K562 (cell line): ENCODE measurements around the gene HNRNPK. TPM values are rescaled to one million over a fixed set of nuclear protein-coding genes. Genes with fewer than 3 reads are reported as not detected.

Experiments
- ATAC-seq: fragments of 200-7000 bp; cut with Tn5 transposase; 3 replicates; pipeline ENCODE4 v1.9.1; 2020; ENCODE audit warnings: moderate library complexity
- BruUV-seq: library from RNA; stranded (reverse); fragments of 400-500 nt; replicated peaks from 2 replicates; lab custom pipeline; 2021; lab: Mats Ljungman, UMichigan
- CTCF ChIA-PET: fragments of 300-600 bp; formaldehyde crosslinking; extraction: SDS; loops from one replicate; lab custom pipeline; 2021; ENCODE audit warnings: low intra/inter-chr PET ratio; lab: Yijun Ruan, JAX
- POLR2A ChIA-PET: fragments of 300-600, 350-650 bp; sonication (Branson Sonifier 250); formaldehyde crosslinking; extraction: SDS; loops from one replicate; lab custom pipeline; 2021; ENCODE audit warnings: antibody characterized with exemption, inconsistent platforms; lab: Yijun Ruan, JAX
- DNase-seq, 4 experiments: peaks; one replicate each; pipeline versions ENCODE4 v3.0.0 to v3.0.0-alpha.2; 2011 to 2018; ENCODE audit warnings: low spot score in 3 of 4, mixed read lengths in 3 of 4; ENCODE audit errors: extremely low read depth in 1 of 4
- FAIRE-seq: peaks from 2 replicates; lab custom pipeline; 2011; peaks lifted over from hg19 to GRCh38; lab: Jason Lieb, UNC
- H2AFZ ChIP-seq: 2 replicates; pipeline ENCODE4 v1.6.0; 2011; ENCODE audit warnings: low read depth, low read length, control low read depth, inconsistent platforms
- H3K27ac ChIP-seq: fragments of 200-600 bp; 3 replicates; pipeline ENCODE4 v1.8.0; 2011; ENCODE audit warnings: low read depth, mild to moderate bottlenecking, control low read depth, inconsistent platforms, low read length, moderate library complexity, mixed read lengths; ENCODE audit errors: extremely low read depth
- H3K27me3 ChIP-seq, 2 experiments: fragments of 300-600 bp in 1 of 2; 2 replicates in 1 of 2; 3 replicates in 1 of 2; pipeline versions ENCODE4 v1.6.0 to v1.8.0; 2011; ENCODE audit warnings: inconsistent platforms in 2 of 2, low read length in 2 of 2, mild to moderate bottlenecking in 1 of 2, mixed read lengths in 1 of 2, moderate library complexity in 1 of 2; ENCODE audit not compliant: control insufficient read depth in 2 of 2, insufficient read depth in 2 of 2
- H3K36me3 ChIP-seq: fragments of 300-600 bp; 3 replicates; pipeline ENCODE4 v1.8.0; 2011; ENCODE audit warnings: mild to moderate bottlenecking, low read length, inconsistent platforms; ENCODE audit not compliant: control insufficient read depth, insufficient read depth
- H3K4me1 ChIP-seq, 2 experiments: fragments of 200-600 bp in 1 of 2; replicated peaks in 1 of 2; 2 replicates in 1 of 2; 3 replicates in 1 of 2; pipeline versions ENCODE4 v1.5.1 to v1.8.0; 2011; ENCODE audit warnings: inconsistent platforms in 2 of 2, low read length in 2 of 2, mild to moderate bottlenecking in 1 of 2, mixed read lengths in 1 of 2, moderate library complexity in 1 of 2; ENCODE audit not compliant: control insufficient read depth in 2 of 2, insufficient read depth in 2 of 2
- H3K4me2 ChIP-seq: 2 replicates; pipeline ENCODE4 v1.6.1; 2011; ENCODE audit warnings: low read length, control low read depth, inconsistent platforms, mixed read lengths; ENCODE audit not compliant: insufficient read depth
- H3K4me3 ChIP-seq: fragments of 200-600 bp; sonication (generic), shearing (Covaris generic); 2 replicates; pipeline ENCODE4 v1.5.1; 2016; ENCODE audit warnings: control low read depth, inconsistent platforms
- H3K79me2 ChIP-seq: fragments of 200-600 bp; 3 replicates; pipeline ENCODE4 v1.8.0; 2011; ENCODE audit warnings: low read length, inconsistent platforms; ENCODE audit not compliant: control insufficient read depth, insufficient read depth
- H3K9ac ChIP-seq, 2 experiments: 2 replicates each; pipeline versions ENCODE4 v1.6.0 to v1.6.1; 2011; ENCODE audit warnings: low read depth in 2 of 2, low read length in 2 of 2, control low read depth in 1 of 2, inconsistent platforms in 1 of 2, mild to moderate bottlenecking in 1 of 2, mixed read lengths in 1 of 2; ENCODE audit not compliant: insufficient read depth in 1 of 2
- H3K9me1 ChIP-seq: one replicate; pipeline ENCODE4 v1.6.0; 2011; ENCODE audit warnings: inconsistent platforms, mild to moderate bottlenecking, low read length, moderate library complexity; ENCODE audit not compliant: control insufficient read depth, insufficient read depth
- H3K9me3 ChIP-seq: replicated peaks from 2 replicates; pipeline ENCODE4 v1.5.1; 2011; ENCODE audit warnings: low read depth, low read length, inconsistent platforms; ENCODE audit not compliant: control insufficient read depth, insufficient read depth
- H4K20me1 ChIP-seq: replicated peaks from 2 replicates; pipeline ENCODE4 v1.6.1; 2011; ENCODE audit warnings: low read length, inconsistent platforms, mixed read lengths; ENCODE audit not compliant: control insufficient read depth, insufficient read depth
- CEBPB ChIP-seq: fragments of 450-650 bp; IDR thresholded peaks from 2 replicates; pipeline ENCODE4 v1.6.1; 2016; ENCODE audit warnings: missing genetic modification characterization, missing compliant biosample characterization
- ESRRB ChIP-seq: fragments of 250-450 bp; sonication (Bioruptor Pico); IDR thresholded peaks from 2 replicates; pipeline ENCODE4 v1.5.0; 2020; ENCODE audit warnings: mild to moderate bottlenecking, moderate library complexity, borderline replicate concordance
- FOSL1 ChIP-seq: fragments of 200-800 bp; sonication (Bioruptor generic); conservative IDR thresholded peaks from 2 replicates; pipeline ENCODE4 v1.6.1; 2016; ENCODE audit warnings: missing genetic modification characterization, missing compliant biosample characterization
- HDGF ChIP-seq: fragments of 450-650 bp; IDR thresholded peaks from 2 replicates; pipeline ENCODE4 v1.6.1; 2016
- L3MBTL2 ChIP-seq: fragments of 450-650 bp; IDR thresholded peaks from 2 replicates; pipeline ENCODE4 v1.6.1; 2016; ENCODE audit warnings: mild to moderate bottlenecking, moderate library complexity
- NELFE ChIP-seq: IDR thresholded peaks from 2 replicates; pipeline ENCODE4 v1.6.1; 2011; ENCODE audit warnings: mild to moderate bottlenecking; ENCODE audit not compliant: insufficient read depth, insufficient read length
- PKNOX1 ChIP-seq: fragments of 450-650 bp; IDR thresholded peaks from 2 replicates; pipeline ENCODE4 v1.6.1; 2016
- SETDB1 ChIP-seq: IDR thresholded peaks from one replicate; pipeline ENCODE4 v1.6.1; 2012; ENCODE audit warnings: low read length, control low read depth, inconsistent platforms
- SMAD3 ChIP-seq: fragments of 450-650 bp; formaldehyde crosslinking; conservative IDR thresholded peaks from 2 replicates; pipeline ENCODE4 v1.4.0; 2020; ENCODE audit warnings: mild to moderate bottlenecking
- SREBF1 ChIP-seq: fragments of 150-350 bp; IDR thresholded peaks from 2 replicates; pipeline ENCODE4 v1.6.1; 2014; ENCODE audit warnings: antibody characterized with exemption, low read depth, low read length, borderline replicate concordance
- THRAP3 ChIP-seq: fragments of 450-650 bp; IDR thresholded peaks from 2 replicates; pipeline ENCODE4 v1.6.1; 2016; ENCODE audit warnings: mild to moderate bottlenecking, inconsistent platforms, borderline replicate concordance
- ZKSCAN1 ChIP-seq: fragments of 150-350 bp; IDR thresholded peaks from 2 replicates; pipeline ENCODE4 v1.6.1; 2016; ENCODE audit warnings: low read depth, low read length
- ZNF121 ChIP-seq: sonication (generic); formaldehyde crosslinking; conservative IDR thresholded peaks from 2 replicates; pipeline ENCODE4 v1.8.0; 2022; ENCODE audit warnings: missing genetic modification reagents
- ZNF639 ChIP-seq, 2 experiments: fragments of 200-800 bp in 1 of 2; sonication (Bioruptor generic) in 1 of 2; sonication (generic) in 1 of 2; formaldehyde crosslinking in 1 of 2; IDR thresholded peaks in 1 of 2; conservative IDR thresholded peaks in 1 of 2; 2 replicates each; pipeline versions ENCODE4 v1.5.0 to v1.6.1; 2016 to 2020; ENCODE audit warnings: missing compliant biosample characterization in 1 of 2, missing genetic modification characterization in 1 of 2, missing genetic modification reagents in 1 of 2
- WGBS: fragments of 100-300 bp; shearing (Covaris generic); methylation state at CpG from one replicate; pipeline ENCODE4 v1.1.6; 2016; ENCODE audit warnings: low coverage, mixed read lengths; ENCODE audit not compliant: insufficient coverage; ENCODE audit errors: missing lambda C conversion rate; 5-methylcytosine and 5-hydroxymethylcytosine counted together
- in situ Hi-C: fragments of 300-500 bp; cut with MboI; formaldehyde crosslinking; loops from 4 replicates; pipeline ENCODE4 v1.15.0; 2018; ENCODE audit warnings: inconsistent platforms, mixed read lengths
- intact Hi-C: fragments of 100-400 bp; cut with micrococcal nuclease; formaldehyde crosslinking; loops from 2 replicates; pipeline ENCODE4 v1.14.2; 2022
- polyA plus RNA-seq, 8 experiments: library from polyadenylated mRNA; depleted of rRNA in 4 of 8; stranded (reverse) in 5 of 8; unstranded in 3 of 8; fragments of >200 nt; fragmentation: Nextera tagmentation in 2 of 8; fragmentation: Illumina TruSeq in 1 of 8; extraction: Ambion mirVana in 2 of 8; extraction: Trizol in 1 of 8; gene quantifications; 2 replicates each; pipeline versions ENCODE4 v1.2.1 to v1.2.3, GENCODE V29; 2011 to 2014; ENCODE audit warnings: inconsistent platforms in 1 of 8, missing spikeins in 1 of 8
- total RNA-seq, 7 experiments: library from RNA; depleted of rRNA in 6 of 7; stranded (reverse); fragments of >200 nt in 6 of 7; fragmentation: Illumina TruSeq in 2 of 7; extraction: Trizol in 2 of 7; gene quantifications; 2 replicates each; pipeline versions ENCODE4 v1.2.1 to v1.2.3, GENCODE V29; 2011 to 2021; ENCODE audit warnings: low replicate concordance in 1 of 7
- TF ChIP-seq, protein P1 (sequence below): fragments of 200-800 bp; sonication (Bioruptor generic); IDR thresholded peaks from 2 replicates; pipeline ENCODE4 v1.6.1; 2017; ENCODE audit warnings: missing genetic modification characterization, missing compliant biosample characterization
- TF ChIP-seq, protein P2 (sequence below): fragments of 250-450 bp; sonication (Bioruptor Pico); IDR thresholded peaks from 2 replicates; pipeline ENCODE4 v1.5.0; 2021

Gene HNRNPK
- total and polyA plus RNA-seq, 9 of the 15 experiments (the other 6 are each of a cell fraction or from before 2014, with no cell fraction given): 224 to 883 (median 618) TPM

DNA sequence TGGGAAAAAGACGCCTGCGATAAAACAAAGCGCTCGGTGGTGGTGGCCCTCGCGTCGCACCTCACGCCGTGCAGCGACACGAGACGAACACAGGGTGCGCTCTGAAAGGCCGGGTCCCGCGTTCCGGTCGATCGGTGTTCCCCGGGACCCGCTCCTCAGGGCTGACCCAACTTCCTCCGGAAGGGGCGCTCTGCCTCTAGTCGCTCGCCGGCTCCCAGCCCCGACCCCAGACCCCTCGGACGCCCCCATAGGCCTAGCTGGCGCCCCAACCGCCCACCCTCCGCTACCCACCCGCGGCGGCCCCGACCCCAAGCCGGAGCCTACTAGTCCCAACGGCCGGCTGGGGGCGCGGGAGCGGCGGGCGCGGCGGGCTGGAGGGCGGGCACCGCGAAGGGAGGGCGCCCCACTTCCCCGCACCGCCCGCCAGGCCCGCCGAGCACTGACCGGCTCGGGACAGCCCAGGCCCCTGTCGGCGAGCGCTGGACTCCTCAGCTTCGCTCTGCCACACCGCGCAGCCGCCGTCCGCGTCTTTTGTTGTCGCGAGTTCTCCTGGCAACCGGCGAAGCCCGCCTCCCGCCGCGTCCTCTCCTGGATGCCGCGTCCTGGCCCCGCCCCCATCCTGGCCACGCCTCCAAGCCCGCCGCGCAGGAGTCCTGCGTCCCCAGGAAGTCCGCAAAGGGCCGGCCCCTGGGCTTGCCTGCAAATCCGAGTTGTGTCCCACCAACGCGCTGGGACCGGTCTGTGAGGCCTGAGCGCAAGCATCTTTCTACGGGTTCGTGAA, 58.9 kb downstream of the HNRNPK start, which contains the start of gene KIF27:
KIF27 (minus strand) TSS at position 506 of the 781 bp plus-strand sequence. CDS start 5,841 bp downstream, outside the sequence.
- intact Hi-C loops: loop anchor here (1.0 to 10.0 kb wide), 3 partner anchors 106 to 340 kb away; partner anchors contain the start of gene GKAP1
- TSS peak; percentile 99 for BruUV-seq
- no peaks in the 10 kb centered on the region for H3K36me3 ChIP-seq
- ChIA-PET CTCF (interaction anchor here (1.2 kb wide), 1 partner anchor 341 kb away, joined by 4 read pairs; no protein-coding TSS in a partner anchor), POLR2A (interaction anchor here (0.5 to 1.0 kb wide), 2 partner anchors 35 to 185 kb away, joined by 3 to 4 read pairs; a partner anchor contains a TSS)
- in situ Hi-C loops: loop anchor here (25.0 kb wide), 2 partner anchors 309 to 584 kb away; partner anchors contain the start of gene IDNK
- H3K4me2 ChIP-seq: peak within 1 kb of the TSS; percentile 80
- peak; percentile 89 to 95 (median 90) for DNase-seq
- ATAC-seq: peak; percentile 97
- peaks cover 0 to 6% of the 10 kb centered on the region in 2 experiments; a peak in 3 of 5 replicates for H3K4me1 ChIP-seq
- H3K79me2 ChIP-seq: no peaks in the 10 kb centered on the region
- H4K20me1 ChIP-seq: no peaks in the 10 kb centered on the region
- H2AFZ ChIP-seq: peak within 1 kb of the TSS; percentile 91
- no peaks in the 10 kb centered on the region for H3K27me3 ChIP-seq
- peak within 1 kb of the TSS; percentile 61 for H3K4me3 ChIP-seq
- peak within 1 kb of the TSS; percentile 58 to 91 for H3K9ac ChIP-seq
- H3K9me3 ChIP-seq: no peaks in the 10 kb centered on the region
- H3K27ac ChIP-seq: peak within 1 kb of the TSS; percentile 81; the same call in 2 of the 3 replicates
- no peaks in the 10 kb centered on the region for H3K9me1 ChIP-seq
- peak; percentile 85 for FAIRE-seq
- 0% methylated on average over 35 of the region's 92 CpGs for WGBS
- TF ChIP-seq ESRRB (CRISPR knock-in tag) (no peak), CEBPB (tag) (no peak), NELFE (no peak), SETDB1 (no peak), PKNOX1 (no peak), ZNF639 (CRISPR knock-in tag; conservative IDR thresholded peaks at IDR 0.05 in 1 of 2, IDR thresholded peaks at IDR 0.05 in 1 of 2) (peak in 1 of 2 experiments; percentile 69; a peak in 2 of 4 replicates), SREBF1 (no peak), ZKSCAN1 (no peak), FOSL1 (tag) (no peak), L3MBTL2 (peak; percentile 99), HDGF (no peak), ZNF121 (CRISPR knock-in tag) (no peak), THRAP3 (no peak), SMAD3 (CRISPR knock-in tag) (no peak)
- TF ChIP-seq, protein P1, sequence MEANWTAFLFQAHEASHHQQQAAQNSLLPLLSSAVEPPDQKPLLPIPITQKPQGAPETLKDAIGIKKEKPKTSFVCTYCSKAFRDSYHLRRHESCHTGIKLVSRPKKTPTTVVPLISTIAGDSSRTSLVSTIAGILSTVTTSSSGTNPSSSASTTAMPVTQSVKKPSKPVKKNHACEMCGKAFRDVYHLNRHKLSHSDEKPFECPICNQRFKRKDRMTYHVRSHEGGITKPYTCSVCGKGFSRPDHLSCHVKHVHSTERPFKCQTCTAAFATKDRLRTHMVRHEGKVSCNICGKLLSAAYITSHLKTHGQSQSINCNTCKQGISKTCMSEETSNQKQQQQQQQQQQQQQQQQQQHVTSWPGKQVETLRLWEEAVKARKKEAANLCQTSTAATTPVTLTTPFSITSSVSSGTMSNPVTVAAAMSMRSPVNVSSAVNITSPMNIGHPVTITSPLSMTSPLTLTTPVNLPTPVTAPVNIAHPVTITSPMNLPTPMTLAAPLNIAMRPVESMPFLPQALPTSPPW (CRISPR knock-in tag): peak; percentile 89
- TF ChIP-seq, protein P2, sequence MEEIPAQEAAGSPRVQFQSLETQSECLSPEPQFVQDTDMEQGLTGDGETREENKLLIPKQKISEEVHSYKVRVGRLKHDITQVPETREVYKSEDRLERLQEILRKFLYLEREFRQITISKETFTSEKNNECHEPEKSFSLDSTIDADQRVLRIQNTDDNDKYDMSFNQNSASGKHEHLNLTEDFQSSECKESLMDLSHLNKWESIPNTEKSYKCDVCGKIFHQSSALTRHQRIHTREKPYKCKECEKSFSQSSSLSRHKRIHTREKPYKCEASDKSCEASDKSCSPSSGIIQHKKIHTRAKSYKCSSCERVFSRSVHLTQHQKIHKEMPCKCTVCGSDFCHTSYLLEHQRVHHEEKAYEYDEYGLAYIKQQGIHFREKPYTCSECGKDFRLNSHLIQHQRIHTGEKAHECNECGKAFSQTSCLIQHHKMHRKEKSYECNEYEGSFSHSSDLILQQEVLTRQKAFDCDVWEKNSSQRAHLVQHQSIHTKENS: no peak
